ENCODE measurements around the gene RNASE4.

RNASE4 gene

DNA sequence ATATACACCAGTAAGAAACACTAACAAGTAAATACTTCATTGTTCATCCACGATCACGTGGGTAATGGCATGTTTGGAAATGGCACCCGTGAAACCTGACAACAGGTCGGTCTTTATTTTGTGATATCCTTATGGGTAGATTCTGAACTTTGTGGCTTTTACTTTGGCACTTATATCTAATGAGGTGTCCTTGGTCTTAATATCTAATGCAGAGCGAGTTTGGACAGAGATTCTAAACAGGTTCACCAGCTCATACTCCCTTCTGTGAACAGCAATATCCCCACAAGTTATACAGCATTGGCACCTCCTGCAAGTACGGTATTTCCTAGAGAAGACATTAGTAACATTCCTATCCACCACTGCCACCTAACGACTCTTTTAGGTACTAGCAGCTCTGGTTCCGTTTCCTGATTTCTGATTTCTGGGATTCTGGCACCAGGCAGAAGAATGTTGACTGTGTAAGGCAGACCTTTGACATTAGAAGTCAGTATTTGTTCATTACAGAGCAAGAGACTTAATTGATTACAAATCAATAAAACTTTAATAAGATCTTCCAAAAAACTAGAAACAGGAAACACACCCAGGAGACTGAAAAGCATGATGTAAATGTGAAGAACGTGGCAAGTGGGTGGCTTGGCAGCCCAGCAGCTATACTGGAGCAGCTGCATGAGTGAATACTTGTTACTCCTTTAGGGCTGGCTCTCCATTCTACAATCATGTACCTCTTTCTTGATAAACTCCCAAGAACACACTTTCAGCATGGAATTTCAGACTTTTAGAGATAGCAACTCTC is 6.7 kb downstream of the RNASE4 start:
- TF ChIP-seq CTCF (IDR thresholded peaks at IDR 0.05; ENCODE audit: low read depth, low read length, poor library complexity, severe bottlenecking) (peak; percentile 88), EZH2phosphoT487 (IDR thresholded peaks at IDR 0.05; ENCODE audit: borderline replicate concordance, low read length) (no peak)
- no peak overlapping the region for H3K27ac ChIP-seq (ENCODE audit: low read depth, low read length)
- H3K4me1 ChIP-seq (ENCODE audit: control insufficient read depth, low read length), result peaks cover 6% of the 10 kb centered on the region; the same call in 1 of the 2 replicates
- H3K9me2 ChIP-seq (replicated peaks; ENCODE audit: control insufficient read depth, low read length), result no peaks in the 10 kb centered on the region
- H3K79me2 ChIP-seq (ENCODE audit: control insufficient read depth, low read length), result no peaks in the 10 kb centered on the region
- no peaks in the 10 kb centered on the region for H4K20me1 ChIP-seq (ENCODE audit: control insufficient read depth, insufficient read depth, low read depth, low read length)
- H3K36me3 ChIP-seq (ENCODE audit: control insufficient read depth, low read length), result no peaks in the 10 kb centered on the region
- no peak overlapping the region for H3K4me3 ChIP-seq (ENCODE audit: low read length)
- peak overlapping the region; percentile 33; the same call in 1 of the 2 replicates for H3K4me2 ChIP-seq (ENCODE audit: low read length)
- H3K9me3 ChIP-seq (ENCODE audit: control insufficient read depth, insufficient read depth, low read length), result no peaks in the 10 kb centered on the region
- H3F3A ChIP-seq (ENCODE audit: control insufficient read depth, insufficient read depth), result no peaks in the 10 kb centered on the region
- peaks cover 4% of the 10 kb centered on the region; the same call in 1 of the 2 replicates for H3K27me3 ChIP-seq (ENCODE audit: control insufficient read depth, low read length)

GRCh38 chr14:20692116-20692751 is 7.9 kb downstream of the RNASE4 start:
- no peaks in the 10 kb centered on the region for H3F3A ChIP-seq (ENCODE audit: control insufficient read depth, insufficient read depth)
- no peak for TF ChIP-seq CTCF (IDR thresholded peaks at IDR 0.05; ENCODE audit: low read depth, low read length, poor library complexity, severe bottlenecking)
- TF ChIP-seq EZH2phosphoT487 (IDR thresholded peaks at IDR 0.05; ENCODE audit: borderline replicate concordance, low read length), result no peak
- peaks cover 6% of the 10 kb centered on the region; the same call in 1 of the 2 replicates for H3K4me1 ChIP-seq (ENCODE audit: control insufficient read depth, low read length)
- H3K4me3 ChIP-seq (ENCODE audit: low read length), result no peak overlapping the region
- no peaks in the 10 kb centered on the region for H3K9me3 ChIP-seq (ENCODE audit: control insufficient read depth, insufficient read depth, low read length)
- no peaks in the 10 kb centered on the region for H4K20me1 ChIP-seq (ENCODE audit: control insufficient read depth, insufficient read depth, low read depth, low read length)
- H3K4me2 ChIP-seq (ENCODE audit: low read length), result no peak overlapping the region
- peaks cover 4% of the 10 kb centered on the region; the same call in 1 of the 2 replicates for H3K27me3 ChIP-seq (ENCODE audit: control insufficient read depth, low read length)
- no peaks in the 10 kb centered on the region for H3K9me2 ChIP-seq (replicated peaks; ENCODE audit: control insufficient read depth, low read length)
- no peak overlapping the region for H3K27ac ChIP-seq (ENCODE audit: low read depth, low read length)
- H3K79me2 ChIP-seq (ENCODE audit: control insufficient read depth, low read length), result no peaks in the 10 kb centered on the region
- H3K36me3 ChIP-seq (ENCODE audit: control insufficient read depth, low read length), result no peaks in the 10 kb centered on the region

- Histone ChIP-seq H3F3A (ENCODE audit: control insufficient read depth, insufficient read depth) (no peaks in the 10 kb centered on the region), H4K20me1 (ENCODE audit: control insufficient read depth, insufficient read depth, low read depth, low read length) (no peaks in the 10 kb centered on the region), H3K4me1 (ENCODE audit: control insufficient read depth, low read length) (no peaks in the 10 kb centered on the region), H3K36me3 (ENCODE audit: control insufficient read depth, low read length) (no peaks in the 10 kb centered on the region), H3K9me3 (ENCODE audit: control insufficient read depth, insufficient read depth, low read length) (no peaks in the 10 kb centered on the region), H3K27ac (ENCODE audit: low read depth, low read length) (no peak overlapping the region), H3K4me3 (ENCODE audit: low read length) (no peak overlapping the region), H3K27me3 (ENCODE audit: control insufficient read depth, low read length) (no peaks in the 10 kb centered on the region; the same call in 1 of the 2 replicates), H3K9me2 (replicated peaks; ENCODE audit: control insufficient read depth, low read length) (no peaks in the 10 kb centered on the region), H3K79me2 (ENCODE audit: control insufficient read depth, low read length) (no peaks in the 10 kb centered on the region), H3K4me2 (ENCODE audit: low read length) (no peak overlapping the region)
- TF ChIP-seq CTCF (IDR thresholded peaks at IDR 0.05; ENCODE audit: low read depth, low read length, poor library complexity, severe bottlenecking) (no peak), EZH2phosphoT487 (IDR thresholded peaks at IDR 0.05; ENCODE audit: borderline replicate concordance, low read length) (no peak)
Measured at GRCh38 chr14:20696764-20697163, 12.4 kb downstream of the RNASE4 start.
